Sigmoid colon (tissue), 7 donors: ENCODE data around the gene ACTBL2. TPM values are rescaled to one million over a fixed set of nuclear protein-coding genes. Genes with fewer than 3 reads are reported as not detected.

Source experiments
- DNase-seq: peaks from one replicate; pipeline ENCODE4 v3.0.0-alpha.2; 2019
- H3K27ac ChIP-seq, 4 donors: fragments of 200-600 bp; sonication (generic); one replicate each; pipeline ENCODE4 v1.5.1; 2016 to 2019; ENCODE audit warnings: mild to moderate bottlenecking in 1 of 4
- H3K27me3 ChIP-seq, 3 donors: fragments of 200-600 bp; sonication (generic); one replicate each; pipeline ENCODE4 v1.5.1; 2019; ENCODE audit warnings: mild to moderate bottlenecking in 1 of 3
- H3K36me3 ChIP-seq, 4 donors: fragments of 200-600 bp; sonication (generic); one replicate each; pipeline ENCODE4 v1.5.1; 2016 to 2019
- H3K4me1 ChIP-seq, 4 donors: fragments of 200-600 bp; sonication (generic); one replicate each; pipeline ENCODE4 v1.5.1; 2017 to 2019
- H3K4me3 ChIP-seq, 4 donors: fragments of 200-600 bp; sonication (generic); one replicate each; pipeline ENCODE4 v1.5.1; 2017 to 2019; ENCODE audit warnings: mild to moderate bottlenecking in 2 of 4, moderate library complexity in 1 of 4
- H3K9me3 ChIP-seq, 4 donors: fragments of 200-600 bp in 3 of 4; sonication (generic) in 3 of 4; one replicate each; pipeline versions ENCODE4 v1.5.1 to v1.6.1; 2013 to 2019
- CTCF ChIP-seq, 4 experiments: fragments of 450-650 bp in 3 of 4; fragments of 200-600 bp in 1 of 4; IDR thresholded peaks; one replicate each; pipeline ENCODE4 v1.5.1; 2016 to 2019; ENCODE audit warnings: antibody characterized with exemption in 4 of 4, mild to moderate bottlenecking in 3 of 4, moderate library complexity in 2 of 4
- EP300 ChIP-seq, 4 donors: sonication (generic); formaldehyde crosslinking; IDR thresholded peaks; one replicate each; pipeline ENCODE4 v1.6.1; 2017; ENCODE audit warnings: antibody characterized with exemption in 4 of 4
- POLR2A ChIP-seq, 2 donors: fragments of 450-650 bp; IDR thresholded peaks; one replicate each; pipeline ENCODE4 v1.6.1; 2016; ENCODE audit warnings: antibody characterized with exemption in 2 of 2, mild to moderate bottlenecking in 2 of 2, moderate library complexity in 2 of 2
- POLR2AphosphoS5 ChIP-seq, 4 donors: sonication (generic); formaldehyde crosslinking; IDR thresholded peaks; one replicate each; pipeline ENCODE4 v1.6.1; 2017; ENCODE audit warnings: antibody characterized with exemption in 4 of 4
- WGBS, 2 donors: extraction: QIAGEN DNeasy Blood & Tissue Kit; methylation state at CpG; one replicate each; pipeline ENCODE4 v1.1.7; 2013; 5-methylcytosine and 5-hydroxymethylcytosine counted together
- intact Hi-C: fragments of 100-400 bp; cut with DNase I; formaldehyde crosslinking; loops from one replicate; pipeline ENCODE4 v1.15.1; 2023
- polyA plus RNA-seq, 3 donors: library from polyadenylated mRNA; stranded (reverse); fragments of 200-250 nt; gene quantifications; one replicate each; pipeline ENCODE4 v1.2.3, GENCODE V29; 2013
- total RNA-seq, 4 donors: library from RNA; depleted of rRNA; stranded (reverse); fragments of >200 nt; gene quantifications; one replicate each; pipeline ENCODE4 v1.1.0, GENCODE V29; 2016
- donor health status: healthy with polysubstance abuse.
- donor health status: Bipolar disorder and iron deficiency.
- donor health status: healthy.

Gene ACTBL2
- total and polyA plus RNA-seq, 7 donors: not detected

GRCh38 chr5:57486027-57486602 lies 3.5 kb upstream of the ACTBL2 start:
- no peak for TF ChIP-seq POLR2A (IDR thresholded peaks at IDR 0.05)
- TF ChIP-seq POLR2AphosphoS5 (IDR thresholded peaks at IDR 0.05): no peak
- no peak for TF ChIP-seq EP300 (IDR thresholded peaks at IDR 0.05)
- TF ChIP-seq CTCF (IDR thresholded peaks at IDR 0.05): no peak
- intact Hi-C loops: no loop called here
- DNase-seq: no peak

GRCh38 chr5:57478826-57479225 lies 3.8 kb downstream of the ACTBL2 start:
- WGBS, 2 donors: 96 to 97% methylated on average over 1 of the region's 1 CpG

More at GRCh38 chr5:57486027-57486602, 3.5 kb upstream of the ACTBL2 start:
- Histone ChIP-seq H3K9me3 (no peaks in the 10 kb centered on the region), H3K36me3 (no peaks in the 10 kb centered on the region), H3K27me3 (no peaks in the 10 kb centered on the region), H3K27ac (no peak overlapping the region), H3K4me1 (no peaks in the 10 kb centered on the region), H3K4me3 (no peak overlapping the region)
- 72 to 81% methylated on average over 4 of the region's 4 CpGs for WGBS, 2 donors

GRCh38 chr5:57476601-57477056 lies 6.0 kb downstream of the ACTBL2 start:
- Histone ChIP-seq H3K36me3 (no peaks in the 10 kb centered on the region), H3K9me3 (no peaks in the 10 kb centered on the region), H3K27ac (no peak overlapping the region), H3K27me3 (no peaks in the 10 kb centered on the region), H3K4me1 (no peaks in the 10 kb centered on the region), H3K4me3 (no peak overlapping the region)
- TF ChIP-seq POLR2AphosphoS5 (IDR thresholded peaks at IDR 0.05) (no peak), POLR2A (IDR thresholded peaks at IDR 0.05) (no peak)
- intact Hi-C loops: no loop called here
- no peak for DNase-seq

More at GRCh38 chr5:57478826-57479225, 3.8 kb downstream of the ACTBL2 start:
- no peaks in the 10 kb centered on the region for H3K27me3 ChIP-seq
- DNase-seq: no peak
- H3K36me3 ChIP-seq: no peaks in the 10 kb centered on the region
- no peak for TF ChIP-seq CTCF (IDR thresholded peaks at IDR 0.05)
- no peak overlapping the region for H3K4me3 ChIP-seq
- H3K27ac ChIP-seq: no peak overlapping the region
- intact Hi-C loops: no loop called here
- no peaks in the 10 kb centered on the region for H3K9me3 ChIP-seq
- no peaks in the 10 kb centered on the region for H3K4me1 ChIP-seq

GRCh38 chr5:57470339-57470738 lies 12.3 kb downstream of the ACTBL2 start:
- Histone ChIP-seq H3K36me3 (no peaks in the 10 kb centered on the region), H3K4me3 (no peak overlapping the region), H3K27ac (no peak overlapping the region), H3K4me1 (no peaks in the 10 kb centered on the region), H3K9me3 (no peaks in the 10 kb centered on the region), H3K27me3 (no peaks in the 10 kb centered on the region)
- 69 to 89% methylated on average over 1 of the region's 1 CpG for WGBS, 2 donors
- intact Hi-C loops: no loop called here
- TF ChIP-seq POLR2A (IDR thresholded peaks at IDR 0.05): no peak
- no peak for TF ChIP-seq CTCF (IDR thresholded peaks at IDR 0.05)
- no peak for TF ChIP-seq EP300 (IDR thresholded peaks at IDR 0.05)
- no peak for TF ChIP-seq POLR2AphosphoS5 (IDR thresholded peaks at IDR 0.05)
- no peak for DNase-seq

GRCh38 chr5:57468481-57469163 lies 14.0 kb downstream of the ACTBL2 start:
- H3K27me3 ChIP-seq: no peaks in the 10 kb centered on the region
- no peak overlapping the region for H3K27ac ChIP-seq
- no peaks in the 10 kb centered on the region for H3K4me1 ChIP-seq
- no peak for TF ChIP-seq CTCF (IDR thresholded peaks at IDR 0.05)
- no peak for TF ChIP-seq POLR2AphosphoS5 (IDR thresholded peaks at IDR 0.05)
- TF ChIP-seq POLR2A (IDR thresholded peaks at IDR 0.05): no peak
- no peak for TF ChIP-seq EP300 (IDR thresholded peaks at IDR 0.05)
- intact Hi-C loops: no loop called here
- H3K9me3 ChIP-seq: no peaks in the 10 kb centered on the region
- 95 to 96% methylated on average over 5 of the region's 5 CpGs for WGBS, 2 donors
- no peaks in the 10 kb centered on the region for H3K36me3 ChIP-seq
- no peak overlapping the region for H3K4me3 ChIP-seq
- DNase-seq: no peak
